HEK293 (cell line): ENCODE measurements around the gene ABCB4.

Source experiments
- CTCF ChIA-PET: fragments of 350-600 bp; formaldehyde crosslinking; extraction: SDS; loops from one replicate; lab custom pipeline; 2021; ENCODE audit warnings: antibody characterized with exemption; lab: Yijun Ruan, JAX
- POLR2A ChIA-PET: fragments of 300-600 bp; formaldehyde crosslinking; extraction: SDS; loops from one replicate; lab custom pipeline; 2020; ENCODE audit warnings: antibody characterized with exemption, inconsistent platforms; lab: Yijun Ruan, JAX
- H3K27ac ChIP-seq: fragments of 200-500 bp; sonication (Bioruptor generic); 2 replicates; pipeline ENCODE4 v1.5.1; 2014; ENCODE audit warnings: low read depth, low read length, control low read depth, inconsistent platforms; ENCODE audit errors: extremely low read depth
- H3K36me3 ChIP-seq, 2 experiments: fragments of 200-500 bp in 1 of 2; sonication (Bioruptor generic) in 1 of 2; 1 replicate in 1 of 2; 2 replicates in 1 of 2; pipeline ENCODE4 v1.5.1; 2014 to 2017; ENCODE audit warnings: inconsistent platforms in 2 of 2, low read length in 2 of 2; ENCODE audit not compliant: control insufficient read depth in 2 of 2, insufficient read depth in 1 of 2
- H3K4me1 ChIP-seq: fragments of 200-500 bp; sonication (Bioruptor generic); 2 replicates; pipeline ENCODE4 v1.5.1; 2014; ENCODE audit warnings: mild to moderate bottlenecking, low read length, inconsistent platforms; ENCODE audit not compliant: control insufficient read depth, insufficient read depth
- H3K4me3 ChIP-seq: 2 replicates; pipeline ENCODE4 v1.5.1; 2011; ENCODE audit warnings: low read depth, mild to moderate bottlenecking, control low read depth, low read length, moderate library complexity
- H3K9me3 ChIP-seq: fragments of 200-500 bp; sonication (Bioruptor generic); 2 replicates; pipeline ENCODE4 v1.5.1; 2014; ENCODE audit warnings: low read depth, low read length, inconsistent platforms; ENCODE audit not compliant: control insufficient read depth, insufficient read depth
- ELK4 ChIP-seq: IDR thresholded peaks from 2 replicates; pipeline ENCODE4 v1.6.1; 2011; ENCODE audit warnings: mild to moderate bottlenecking, low read depth, low read length, borderline replicate concordance
- MEIS1 ChIP-seq: sonication (generic); formaldehyde crosslinking; IDR thresholded peaks from 2 replicates; pipeline ENCODE4 v1.8.1; 2022; ENCODE audit warnings: missing genetic modification reagents, mild to moderate bottlenecking, borderline replicate concordance
- ZBTB48 ChIP-seq: fragments of 450-650 bp; formaldehyde crosslinking; IDR thresholded peaks from 2 replicates; pipeline ENCODE4 v1.5.1; 2016; ENCODE audit warnings: missing biosample characterization, missing genetic modification characterization
- ZNF157 ChIP-seq: fragments of 450-650 bp; formaldehyde crosslinking; IDR thresholded peaks from 2 replicates; pipeline ENCODE4 v1.5.1; 2016; ENCODE audit warnings: missing biosample characterization, missing genetic modification characterization
- ZNF16 ChIP-seq: fragments of 450-650 bp; formaldehyde crosslinking; IDR thresholded peaks from 2 replicates; pipeline ENCODE4 v1.5.1; 2016; ENCODE audit warnings: low read depth, missing biosample characterization, missing genetic modification characterization
- ZNF292 ChIP-seq: fragments of 450-650 bp; formaldehyde crosslinking; IDR thresholded peaks from 2 replicates; pipeline ENCODE4 v1.5.1; 2016; ENCODE audit warnings: low read depth, missing biosample characterization, missing genetic modification characterization, borderline replicate concordance
- ZNF394 ChIP-seq: fragments of 450-650 bp; formaldehyde crosslinking; IDR thresholded peaks from 2 replicates; pipeline ENCODE4 v1.5.1; 2016; ENCODE audit warnings: missing biosample characterization, missing genetic modification characterization, mild to moderate bottlenecking, moderate library complexity, borderline replicate concordance
- ZNF473 ChIP-seq: fragments of 450-650 bp; formaldehyde crosslinking; IDR thresholded peaks from 2 replicates; pipeline ENCODE4 v1.5.1; 2017; ENCODE audit warnings: missing biosample characterization, missing genetic modification characterization
- ZNF510 ChIP-seq: fragments of 450-650 bp; formaldehyde crosslinking; IDR thresholded peaks from 2 replicates; pipeline ENCODE4 v1.5.1; 2018; ENCODE audit warnings: mild to moderate bottlenecking, missing genetic modification characterization, missing biosample characterization; ENCODE audit not compliant: insufficient replicate concordance
- ZNF514 ChIP-seq: fragments of 450-650 bp; formaldehyde crosslinking; IDR thresholded peaks from 2 replicates; pipeline ENCODE4 v1.5.1; 2016; ENCODE audit warnings: missing biosample characterization, missing genetic modification characterization
- ZNF529 ChIP-seq: fragments of 450-650 bp; formaldehyde crosslinking; IDR thresholded peaks from 2 replicates; pipeline ENCODE4 v1.5.1; 2017; ENCODE audit warnings: missing genetic modification characterization, missing biosample characterization; ENCODE audit not compliant: insufficient replicate concordance
- ZNF610 ChIP-seq: fragments of 450-650 bp; formaldehyde crosslinking; IDR thresholded peaks from 2 replicates; pipeline ENCODE4 v1.5.1; 2016; ENCODE audit warnings: missing biosample characterization, missing genetic modification characterization, borderline replicate concordance
- ZNF626 ChIP-seq: fragments of 450-650 bp; sonication (Bioruptor Pico); formaldehyde crosslinking; IDR thresholded peaks from 2 replicates; pipeline ENCODE4 v1.5.1; 2018; ENCODE audit warnings: missing biosample characterization, missing genetic modification characterization, inconsistent platforms
- ZNF654 ChIP-seq: fragments of 450-650 bp; formaldehyde crosslinking; IDR thresholded peaks from 2 replicates; pipeline ENCODE4 v1.5.1; 2016; ENCODE audit warnings: low read depth, missing biosample characterization, missing genetic modification characterization
- ZNF660 ChIP-seq: fragments of 450-650 bp; IDR thresholded peaks from 2 replicates; pipeline ENCODE4 v1.5.1; 2018; ENCODE audit warnings: missing biosample characterization, mild to moderate bottlenecking, missing genetic modification characterization
- ZNF785 ChIP-seq: fragments of 450-650 bp; formaldehyde crosslinking; IDR thresholded peaks from 2 replicates; pipeline ENCODE4 v1.5.1; 2016; ENCODE audit warnings: missing biosample characterization, missing genetic modification characterization
- ZNF837 ChIP-seq: fragments of 450-650 bp; formaldehyde crosslinking; IDR thresholded peaks from 2 replicates; pipeline ENCODE4 v1.5.1; 2016; ENCODE audit warnings: missing biosample characterization, missing genetic modification characterization
- ZNF843 ChIP-seq: fragments of 450-650 bp; formaldehyde crosslinking; IDR thresholded peaks from 2 replicates; pipeline ENCODE4 v1.5.1; 2016; ENCODE audit warnings: missing biosample characterization, missing genetic modification characterization
- ZSCAN4 ChIP-seq: fragments of 450-650 bp; formaldehyde crosslinking; IDR thresholded peaks from 2 replicates; pipeline ENCODE4 v1.5.1; 2017; ENCODE audit warnings: missing biosample characterization, missing genetic modification characterization
- TF ChIP-seq, protein P1 (sequence below): fragments of 450-650 bp; formaldehyde crosslinking; IDR thresholded peaks from 2 replicates; pipeline ENCODE4 v1.5.1; 2016; ENCODE audit warnings: missing biosample characterization, missing genetic modification characterization
- TF ChIP-seq, protein P2 (sequence below): fragments of 450-650 bp; formaldehyde crosslinking; IDR thresholded peaks from 2 replicates; pipeline ENCODE4 v1.5.1; 2016; ENCODE audit warnings: missing biosample characterization, missing genetic modification characterization

Gene ABCB4

GRCh38 chr7:87420173-87420572 is 55.3 kb downstream of the ABCB4 start (continued):
- TF ChIP-seq ZNF610 = no peak
- no peak for TF ChIP-seq ZNF626 (tag by site-specific recombination)
- TF ChIP-seq, protein P1, sequence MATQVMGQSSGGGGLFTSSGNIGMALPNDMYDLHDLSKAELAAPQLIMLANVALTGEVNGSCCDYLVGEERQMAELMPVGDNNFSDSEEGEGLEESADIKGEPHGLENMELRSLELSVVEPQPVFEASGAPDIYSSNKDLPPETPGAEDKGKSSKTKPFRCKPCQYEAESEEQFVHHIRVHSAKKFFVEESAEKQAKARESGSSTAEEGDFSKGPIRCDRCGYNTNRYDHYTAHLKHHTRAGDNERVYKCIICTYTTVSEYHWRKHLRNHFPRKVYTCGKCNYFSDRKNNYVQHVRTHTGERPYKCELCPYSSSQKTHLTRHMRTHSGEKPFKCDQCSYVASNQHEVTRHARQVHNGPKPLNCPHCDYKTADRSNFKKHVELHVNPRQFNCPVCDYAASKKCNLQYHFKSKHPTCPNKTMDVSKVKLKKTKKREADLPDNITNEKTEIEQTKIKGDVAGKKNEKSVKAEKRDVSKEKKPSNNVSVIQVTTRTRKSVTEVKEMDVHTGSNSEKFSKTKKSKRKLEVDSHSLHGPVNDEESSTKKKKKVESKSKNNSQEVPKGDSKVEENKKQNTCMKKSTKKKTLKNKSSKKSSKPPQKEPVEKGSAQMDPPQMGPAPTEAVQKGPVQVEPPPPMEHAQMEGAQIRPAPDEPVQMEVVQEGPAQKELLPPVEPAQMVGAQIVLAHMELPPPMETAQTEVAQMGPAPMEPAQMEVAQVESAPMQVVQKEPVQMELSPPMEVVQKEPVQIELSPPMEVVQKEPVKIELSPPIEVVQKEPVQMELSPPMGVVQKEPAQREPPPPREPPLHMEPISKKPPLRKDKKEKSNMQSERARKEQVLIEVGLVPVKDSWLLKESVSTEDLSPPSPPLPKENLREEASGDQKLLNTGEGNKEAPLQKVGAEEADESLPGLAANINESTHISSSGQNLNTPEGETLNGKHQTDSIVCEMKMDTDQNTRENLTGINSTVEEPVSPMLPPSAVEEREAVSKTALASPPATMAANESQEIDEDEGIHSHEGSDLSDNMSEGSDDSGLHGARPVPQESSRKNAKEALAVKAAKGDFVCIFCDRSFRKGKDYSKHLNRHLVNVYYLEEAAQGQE (tag by site-specific recombination) = no peak

DNA sequence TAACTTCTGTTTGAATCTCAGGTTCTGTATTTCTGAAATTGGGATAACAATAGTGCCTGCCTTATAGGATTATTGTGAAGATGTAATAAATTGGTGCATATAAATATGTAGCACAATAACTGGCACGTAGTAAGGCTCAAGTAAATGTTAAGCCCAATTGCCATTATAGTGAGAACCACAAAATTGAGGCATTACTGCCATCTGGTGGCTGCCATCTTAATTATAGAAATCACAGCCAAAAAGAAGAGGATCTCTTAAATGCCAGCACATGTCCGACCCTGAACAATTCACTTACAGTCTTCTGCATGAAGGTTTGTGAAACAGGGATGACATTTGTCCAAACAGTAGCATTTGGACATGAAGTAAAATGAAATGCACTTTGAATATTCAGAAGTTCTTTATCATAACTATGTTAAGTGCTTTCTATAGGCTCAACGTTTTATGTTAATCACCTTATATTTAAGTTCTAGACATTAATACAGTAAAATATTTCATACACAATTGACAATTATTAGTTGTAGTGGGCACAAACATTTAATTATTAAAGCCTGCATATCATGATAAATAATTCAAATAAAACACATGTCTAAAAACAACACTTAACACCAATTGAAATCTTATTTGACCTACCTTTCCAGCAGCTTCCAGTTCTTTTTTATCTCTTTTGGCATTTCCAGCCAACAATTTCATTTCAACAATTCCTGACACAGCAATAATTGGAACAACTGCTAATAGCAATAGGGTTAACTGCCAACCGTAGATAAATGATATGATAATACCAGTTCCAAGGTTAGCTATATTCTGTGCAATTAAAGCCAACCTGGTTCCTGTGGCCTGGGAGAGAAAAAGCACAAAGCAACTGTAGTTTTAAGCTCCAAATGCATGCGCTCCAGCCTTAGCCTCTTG is 58.5 kb downstream of the ABCB4 start:
- Histone ChIP-seq H3K27ac (no peak overlapping the region), H3K4me1 (no peaks in the 10 kb centered on the region), H3K9me3 (no peaks in the 10 kb centered on the region), H3K36me3 (no peaks in the 10 kb centered on the region), H3K4me3 (no peak overlapping the region)
- ChIA-PET POLR2A (interaction anchor here (0.6 kb wide), 1 partner anchor 489 kb away, joined by 6 read pairs; no protein-coding TSS in a partner anchor), CTCF (interaction anchor here (0.6 to 9.6 kb wide), 23 partner anchors 10 to 470 kb away, joined by 3 to 163 read pairs (median 3); partner anchors contain the start of gene CROT)
- TF ChIP-seq ZNF394 (tag by site-specific recombination) (no peak), ZNF626 (tag by site-specific recombination) (no peak), ZNF660 (tag by site-specific recombination) (peak; percentile 50; the same call in 1 of the 2 replicates), ZNF16 (tag by site-specific recombination) (no peak), ZNF837 (tag by site-specific recombination) (no peak), ZNF785 (tag by site-specific recombination) (no peak), ZNF157 (no peak), ELK4 (no peak), ZNF654 (tag by site-specific recombination) (peak; percentile 72)

DNA sequence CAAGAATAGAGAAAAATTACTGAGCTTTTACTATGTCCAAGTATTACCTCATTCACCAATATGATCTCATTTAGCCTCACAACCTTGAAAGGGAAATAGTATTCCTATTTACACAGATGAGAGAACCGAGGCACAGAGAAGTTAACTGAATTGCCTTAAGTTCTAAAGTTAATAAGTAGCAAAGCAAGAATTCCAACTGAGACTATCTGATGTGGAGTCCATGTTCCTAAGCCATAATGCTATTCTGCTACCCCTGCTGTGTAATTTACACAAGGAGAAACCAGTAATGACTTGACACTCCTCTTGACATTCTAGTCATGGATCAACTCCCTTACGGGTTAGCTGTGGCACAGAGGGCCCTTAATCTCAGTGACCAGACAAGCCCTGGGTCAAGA is 60.7 kb downstream of the ABCB4 start:
- H3K36me3 ChIP-seq = no peaks in the 10 kb centered on the region
- H3K4me1 ChIP-seq = no peaks in the 10 kb centered on the region
- ChIA-PET POLR2A (interaction anchor here (0.5 kb wide), 1 partner anchor 120 kb away, joined by 3 read pairs; no protein-coding TSS in a partner anchor), CTCF (interaction anchor here (0.6 to 9.6 kb wide), 10 partner anchors 11 to 546 kb away, joined by 3 to 163 read pairs (median 3); no protein-coding TSS in a partner anchor)
- H3K4me3 ChIP-seq = no peak overlapping the region
- no peak overlapping the region for H3K27ac ChIP-seq
- H3K9me3 ChIP-seq = no peaks in the 10 kb centered on the region
- TF ChIP-seq, protein P2, sequence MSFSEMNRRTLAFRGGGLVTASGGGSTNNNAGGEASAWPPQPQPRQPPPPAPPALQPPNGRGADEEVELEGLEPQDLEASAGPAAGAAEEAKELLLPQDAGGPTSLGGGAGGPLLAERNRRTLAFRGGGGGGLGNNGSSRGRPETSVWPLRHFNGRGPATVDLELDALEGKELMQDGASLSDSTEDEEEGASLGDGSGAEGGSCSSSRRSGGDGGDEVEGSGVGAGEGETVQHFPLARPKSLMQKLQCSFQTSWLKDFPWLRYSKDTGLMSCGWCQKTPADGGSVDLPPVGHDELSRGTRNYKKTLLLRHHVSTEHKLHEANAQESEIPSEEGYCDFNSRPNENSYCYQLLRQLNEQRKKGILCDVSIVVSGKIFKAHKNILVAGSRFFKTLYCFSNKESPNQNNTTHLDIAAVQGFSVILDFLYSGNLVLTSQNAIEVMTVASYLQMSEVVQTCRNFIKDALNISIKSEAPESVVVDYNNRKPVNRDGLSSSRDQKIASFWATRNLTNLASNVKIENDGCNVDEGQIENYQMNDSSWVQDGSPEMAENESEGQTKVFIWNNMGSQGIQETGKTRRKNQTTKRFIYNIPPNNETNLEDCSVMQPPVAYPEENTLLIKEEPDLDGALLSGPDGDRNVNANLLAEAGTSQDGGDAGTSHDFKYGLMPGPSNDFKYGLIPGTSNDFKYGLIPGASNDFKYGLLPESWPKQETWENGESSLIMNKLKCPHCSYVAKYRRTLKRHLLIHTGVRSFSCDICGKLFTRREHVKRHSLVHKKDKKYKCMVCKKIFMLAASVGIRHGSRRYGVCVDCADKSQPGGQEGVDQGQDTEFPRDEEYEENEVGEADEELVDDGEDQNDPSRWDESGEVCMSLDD (tag by site-specific recombination) = no peak
- no peak for TF ChIP-seq ELK4
- TF ChIP-seq ZNF473 (tag by site-specific recombination) = no peak
- no peak for TF ChIP-seq ZSCAN4 (tag by site-specific recombination)
- TF ChIP-seq ZNF292 = no peak
- no peak for TF ChIP-seq ZNF514
- no peak for TF ChIP-seq ZNF529
- TF ChIP-seq ZNF510 = no peak
- no peak for TF ChIP-seq MEIS1 (CRISPR knock-in tag)
- no peak for TF ChIP-seq ZNF843 (tag by site-specific recombination)
- TF ChIP-seq ZBTB48 (tag by site-specific recombination) = no peak
